HCT116 (cell line): ENCODE results near the gene CELF4. TPM values are rescaled to one million over a fixed set of nuclear protein-coding genes. Genes with fewer than 3 reads are reported as not detected.

Experiments used
- ATAC-seq: fragments of 200-7000 bp; cut with Tn5 transposase; 2 replicates; pipeline ENCODE4 v1.9.1; 2020; ENCODE audit warnings: mild to moderate bottlenecking, moderate library complexity
- BruUV-seq: library from RNA; stranded (reverse); fragments of 400-500 nt; replicated peaks from 2 replicates; lab custom pipeline; 2021; lab: Mats Ljungman, UMichigan
- CTCF ChIA-PET: fragments of 300-600 bp; sonication (Branson Sonifier 250); formaldehyde crosslinking; loops from one replicate; lab custom pipeline; 2021; ENCODE audit warnings: antibody characterized with exemption; lab: Charles Lee
- POLR2A ChIA-PET: fragments of 300-600, 350-600 bp; sonication (Branson Sonifier 250); formaldehyde crosslinking; loops from one replicate; lab custom pipeline; 2021; ENCODE audit warnings: antibody characterized with exemption; lab: Charles Lee
- RAD21 ChIA-PET, 2 experiments: fragments of 300-600 bp; sonication (Branson Sonifier 250); formaldehyde crosslinking; loops; one replicate each; lab custom pipeline; 2023; ENCODE audit warnings: low total read pairs in 2 of 2; ENCODE audit not compliant: uncharacterized antibody in 2 of 2, unreplicated experiment in 2 of 2, low non-redundant PET in 1 of 2; lab: Charles Lee
- DNase-seq: peaks from one replicate; pipeline ENCODE4 v3.0.0-alpha.2; 2010; ENCODE audit warnings: low read depth, low spot score
- H2AFZ ChIP-seq: fragments of 200-600 bp; shearing (Covaris generic), sonication (generic); 2 replicates; pipeline ENCODE4 v1.6.1; 2017; ENCODE audit warnings: low read depth, mixed run types, mixed read lengths, antibody characterized with exemption, low read length; ENCODE audit not compliant: poor library complexity, severe bottlenecking
- H3K27ac ChIP-seq: 2 replicates; pipeline ENCODE4 v1.5.1; 2012; ENCODE audit warnings: low read depth, low read length
- H3K27me3 ChIP-seq: fragments of 200-600 bp; sonication (generic); 2 replicates; pipeline ENCODE4 v1.6.1; 2016; ENCODE audit warnings: mixed run types, low read length, mixed read lengths; ENCODE audit not compliant: insufficient read depth
- H3K36me3 ChIP-seq, 2 experiments: fragments of 200-500 bp in 1 of 2; fragments of 200-600 bp in 1 of 2; sonication (Bioruptor generic) in 1 of 2; sonication (generic) in 1 of 2; 2 replicates each; pipeline versions ENCODE4 v1.5.1 to v1.6.1; 2014 to 2016; ENCODE audit warnings: low read length in 2 of 2, inconsistent platforms in 1 of 2, mixed read lengths in 1 of 2, mixed run types in 1 of 2; ENCODE audit not compliant: insufficient read depth in 2 of 2, control insufficient read depth in 1 of 2
- H3K4me1 ChIP-seq, 2 experiments: fragments of 200-600 bp in 1 of 2; sonication (generic) in 1 of 2; 2 replicates each; pipeline versions ENCODE4 v1.5.1 to v1.6.1; 2012 to 2017; ENCODE audit warnings: low read length in 2 of 2, inconsistent platforms in 1 of 2, mild to moderate bottlenecking in 1 of 2, mixed read lengths in 1 of 2, mixed run types in 1 of 2, moderate library complexity in 1 of 2; ENCODE audit not compliant: insufficient read depth in 2 of 2, control insufficient read depth in 1 of 2
- H3K4me2 ChIP-seq: fragments of 200-600 bp; sonication (generic); 2 replicates; pipeline ENCODE4 v1.6.1; 2017; ENCODE audit warnings: mixed run types, low read length, mixed read lengths
- H3K4me3 ChIP-seq, 2 experiments: fragments of 200-600 bp in 1 of 2; sonication (generic) in 1 of 2; replicated peaks in 1 of 2; 2 replicates each; pipeline ENCODE4 v1.5.1; 2011 to 2016; ENCODE audit warnings: low read length in 2 of 2, control low read depth in 1 of 2, low read depth in 1 of 2, mild to moderate bottlenecking in 1 of 2, mixed read lengths in 1 of 2, mixed run types in 1 of 2
- H3K79me2 ChIP-seq: fragments of 200-600 bp; sonication (generic); 2 replicates; pipeline ENCODE4 v1.6.1; 2017; ENCODE audit warnings: mild to moderate bottlenecking, mixed run types, low read length, moderate library complexity, mixed read lengths; ENCODE audit not compliant: insufficient read depth
- H3K9ac ChIP-seq: fragments of 200-600 bp; sonication (generic); 2 replicates; pipeline ENCODE4 v1.6.1; 2016; ENCODE audit warnings: low read length, mixed read lengths
- H3K9me2 ChIP-seq: fragments of 200-600 bp; sonication (generic), shearing (Covaris generic); 2 replicates; pipeline ENCODE4 v1.6.1; 2017; ENCODE audit warnings: mixed run types, mild to moderate bottlenecking, moderate library complexity; ENCODE audit not compliant: insufficient read depth
- H3K9me3 ChIP-seq, 2 experiments: fragments of 200-500 bp in 1 of 2; fragments of 200-600 bp in 1 of 2; sonication (Bioruptor generic) in 1 of 2; sonication (generic) in 1 of 2; 2 replicates each; pipeline ENCODE4 v1.6.1; 2014 to 2017; ENCODE audit warnings: low read length in 2 of 2, mixed read lengths in 2 of 2, inconsistent platforms in 1 of 2, low read depth in 1 of 2, mild to moderate bottlenecking in 1 of 2, mixed run types in 1 of 2, moderate library complexity in 1 of 2; ENCODE audit not compliant: control insufficient read depth in 1 of 2, insufficient read depth in 1 of 2
- H4K20me1 ChIP-seq: fragments of 200-600 bp; sonication (generic), shearing (Covaris generic); 2 replicates; pipeline ENCODE4 v1.6.1; 2017; ENCODE audit warnings: mixed run types, mild to moderate bottlenecking, moderate library complexity; ENCODE audit not compliant: insufficient read depth
- CBX3 ChIP-seq: IDR thresholded peaks from 2 replicates; pipeline ENCODE4 v1.6.1; 2012; ENCODE audit warnings: low read depth
- CTCF ChIP-seq, 3 experiments: fragments of 200-600 bp in 1 of 3; sonication (generic) in 1 of 3; IDR thresholded peaks in 2 of 3; conservative IDR thresholded peaks in 1 of 3; 2 replicates each; pipeline ENCODE4 v1.5.1; 2012 to 2017; ENCODE audit warnings: low read depth in 2 of 3, low read length in 2 of 3, antibody characterized with exemption in 1 of 3, borderline replicate concordance in 1 of 3, control low read depth in 1 of 3, mild to moderate bottlenecking in 1 of 3, mixed read lengths in 1 of 3, mixed run types in 1 of 3, moderate library complexity in 1 of 3; ENCODE audit not compliant: insufficient read depth in 1 of 3
- EZH2phosphoT487 ChIP-seq: fragments of 200-600 bp; IDR thresholded peaks from 2 replicates; pipeline ENCODE4 v1.6.1; 2018; ENCODE audit warnings: antibody characterized with exemption, borderline replicate concordance
- FOSL1 ChIP-seq: IDR thresholded peaks from 2 replicates; pipeline ENCODE4 v1.6.1; 2012; ENCODE audit warnings: low read depth
- POLR2A ChIP-seq: IDR thresholded peaks from 2 replicates; pipeline ENCODE4 v1.7.0; 2011; ENCODE audit warnings: borderline replicate concordance; ENCODE audit not compliant: insufficient read depth, insufficient read length; ENCODE audit errors: extremely low read depth
- SIN3A ChIP-seq: IDR thresholded peaks from 2 replicates; pipeline ENCODE4 v1.6.1; 2012; ENCODE audit warnings: low read depth
- SRF ChIP-seq: IDR thresholded peaks from 2 replicates; pipeline ENCODE4 v1.6.1; 2012; ENCODE audit warnings: low read depth
- ZNF274 ChIP-seq: fragments of 200-500 bp; sonication (Bioruptor generic); IDR thresholded peaks from 2 replicates; pipeline ENCODE4 v1.6.1; 2014; ENCODE audit warnings: mild to moderate bottlenecking, low read depth, low read length, inconsistent platforms
- intact Hi-C: fragments of 100-400 bp; cut with micrococcal nuclease; formaldehyde crosslinking; loops from 2 replicates; pipeline ENCODE4 v1.10.0; 2022
- total RNA-seq: library from RNA; stranded (reverse); gene quantifications from one replicate; pipeline ENCODE4 v1.2.1, GENCODE V29; 2021; ENCODE audit not compliant: unreplicated experiment

Gene CELF4
- total RNA-seq, 1 experiment from 2014 or later = not detected

GRCh38 chr18:37483984-37484819, 81.4 kb downstream of the CELF4 start:
- H3K36me3 ChIP-seq = no peaks in the 10 kb centered on the region
- intact Hi-C loops = no loop called here
- no peaks in the 10 kb centered on the region for H3K9me3 ChIP-seq
- H2AFZ ChIP-seq = no peak overlapping the region
- no peak for DNase-seq
- TF ChIP-seq EZH2phosphoT487 (no peak), SIN3A (no peak), CBX3 (no peak), ZNF274 (no peak), POLR2A (no peak), CTCF (IDR thresholded peaks at IDR 0.05 in 2 of 3, conservative IDR thresholded peaks at IDR 0.05 in 1 of 3; ENCODE audit: borderline replicate concordance in 1 of 3, insufficient read depth in 1 of 3, low read depth in 2 of 3, low read length in 2 of 3) (no peak), FOSL1 (no peak), SRF (no peak)
- TF ChIP-seq, all 23 proteins: peak for 0
- no peak for ATAC-seq
- Histone ChIP-seq H3K4me2 (no peak overlapping the region), H3K27ac (no peak overlapping the region), H3K4me3 (no peak overlapping the region), H3K9me2 (no peaks in the 10 kb centered on the region), H3K9ac (no peak overlapping the region), H3K79me2 (no peaks in the 10 kb centered on the region), H3K4me1 (peaks cover 0 to 17% of the 10 kb centered on the region in 2 experiments; a peak in 2 of 4 replicates), H3K27me3 (peaks cover 19% of the 10 kb centered on the region), H4K20me1 (no peaks in the 10 kb centered on the region)
- RAD21 ChIA-PET = no interaction called here
- CTCF ChIA-PET = no interaction called here
- no TSS peak for BruUV-seq
- POLR2A ChIA-PET = no interaction called here
